Measurements from ENCODE around the gene MRPS24.

DNA sequence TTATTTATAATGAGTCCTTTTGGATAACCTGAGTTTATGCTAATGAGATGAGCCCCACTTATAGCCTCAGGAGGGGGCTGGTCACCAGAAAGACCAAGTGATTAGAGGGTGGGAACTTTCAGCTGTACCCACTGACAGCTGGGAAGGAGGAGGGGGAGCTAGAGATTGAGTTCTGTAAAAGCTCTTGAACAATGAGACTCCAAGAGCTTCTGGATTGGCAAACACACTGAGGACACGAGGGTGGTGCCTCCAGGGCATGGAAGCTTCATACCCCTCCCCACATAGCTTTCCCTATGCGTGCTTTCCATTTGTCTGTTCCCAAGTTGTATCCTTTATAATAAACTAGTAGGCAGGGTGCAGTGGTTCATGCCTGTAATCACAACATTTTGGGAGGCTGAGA lies 20.3 kb downstream of the MRPS24 start:
- TF ChIP-seq, protein P1, sequence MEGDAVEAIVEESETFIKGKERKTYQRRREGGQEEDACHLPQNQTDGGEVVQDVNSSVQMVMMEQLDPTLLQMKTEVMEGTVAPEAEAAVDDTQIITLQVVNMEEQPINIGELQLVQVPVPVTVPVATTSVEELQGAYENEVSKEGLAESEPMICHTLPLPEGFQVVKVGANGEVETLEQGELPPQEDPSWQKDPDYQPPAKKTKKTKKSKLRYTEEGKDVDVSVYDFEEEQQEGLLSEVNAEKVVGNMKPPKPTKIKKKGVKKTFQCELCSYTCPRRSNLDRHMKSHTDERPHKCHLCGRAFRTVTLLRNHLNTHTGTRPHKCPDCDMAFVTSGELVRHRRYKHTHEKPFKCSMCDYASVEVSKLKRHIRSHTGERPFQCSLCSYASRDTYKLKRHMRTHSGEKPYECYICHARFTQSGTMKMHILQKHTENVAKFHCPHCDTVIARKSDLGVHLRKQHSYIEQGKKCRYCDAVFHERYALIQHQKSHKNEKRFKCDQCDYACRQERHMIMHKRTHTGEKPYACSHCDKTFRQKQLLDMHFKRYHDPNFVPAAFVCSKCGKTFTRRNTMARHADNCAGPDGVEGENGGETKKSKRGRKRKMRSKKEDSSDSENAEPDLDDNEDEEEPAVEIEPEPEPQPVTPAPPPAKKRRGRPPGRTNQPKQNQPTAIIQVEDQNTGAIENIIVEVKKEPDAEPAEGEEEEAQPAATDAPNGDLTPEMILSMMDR (optimal IDR thresholded peaks at IDR 0.05 in 1 of 3, IDR thresholded peaks at IDR 0.05 in 1 of 3, conservative IDR thresholded peaks at IDR 0.05 in 1 of 3; ENCODE audit: extremely low read depth in 1 of 3, insufficient read depth in 2 of 3, low read length in 3 of 3) = no peak
- TF ChIP-seq EZH2 (IDR thresholded peaks at IDR 0.05; ENCODE audit: low read length) = no peak
